IMR-90 (cell line): ENCODE data around the gene UBE2B. TPM values are rescaled to one million over a fixed set of nuclear protein-coding genes. Genes with fewer than 3 reads are reported as not detected.
"Not testable (repeated sequence)": the region's sequence is repeated elsewhere in the genome, so short reads cannot be mapped to it uniquely, and the experiment has no call there.

Experiments used
- ATAC-seq: fragments of 200-7000 bp; cut with Tn5 transposase; 2 replicates; pipeline ENCODE4 v1.9.1; 2020; ENCODE audit warnings: low read depth, mild to moderate bottlenecking, moderate library complexity
- BruUV-seq: library from RNA; stranded (reverse); fragments of 400-500 nt; replicated peaks from 2 replicates; lab custom pipeline; 2021; lab: Mats Ljungman, UMichigan
- CTCF ChIA-PET: fragments of 300-600 bp; formaldehyde crosslinking; extraction: SDS; loops from one replicate; lab custom pipeline; 2021; ENCODE audit warnings: antibody characterized with exemption; lab: Yijun Ruan, JAX
- POLR2A ChIA-PET: fragments of 300-600 bp; sonication (Branson Sonifier 250); formaldehyde crosslinking; loops from one replicate; lab custom pipeline; 2022; ENCODE audit warnings: antibody characterized with exemption; ENCODE audit not compliant: unreplicated experiment; lab: Charles Lee
- DNase-seq: peaks from one replicate; pipeline ENCODE4 v3.0.0; 2013
- H2AFZ ChIP-seq: replicated peaks from 2 replicates; pipeline ENCODE3; 2013; ENCODE audit warnings: low read length, mild to moderate bottlenecking; ENCODE audit not compliant: poor library complexity
- H2AK5ac ChIP-seq: 2 replicates; pipeline ENCODE4 v1.6.1; 2013; ENCODE audit warnings: low read depth, low read length, inconsistent platforms
- H2AK9ac ChIP-seq: replicated peaks from 2 replicates; pipeline ENCODE3; 2013; ENCODE audit warnings: mild to moderate bottlenecking, low read depth, low read length, moderate library complexity; ENCODE audit not compliant: poor library complexity
- H2BK120ac ChIP-seq: 2 replicates; pipeline ENCODE4 v1.6.1; 2013; ENCODE audit warnings: low read depth, low read length, inconsistent platforms
- H2BK15ac ChIP-seq: 3 replicates; pipeline ENCODE4 v1.6.1; 2013; ENCODE audit warnings: low read depth, low read length, inconsistent platforms
- H2BK20ac ChIP-seq: 2 replicates; pipeline ENCODE4 v1.6.1; 2013; ENCODE audit warnings: low read depth, mild to moderate bottlenecking, inconsistent platforms, low read length, moderate library complexity
- H2BK5ac ChIP-seq: 2 replicates; pipeline ENCODE4 v1.6.1; 2013; ENCODE audit warnings: mild to moderate bottlenecking, low read depth, low read length, inconsistent platforms; ENCODE audit not compliant: poor library complexity, severe bottlenecking
- H3K14ac ChIP-seq: replicated peaks from 2 replicates; pipeline ENCODE4 v1.6.1; 2013; ENCODE audit warnings: low read depth, low read length, inconsistent platforms
- H3K18ac ChIP-seq: 2 replicates; pipeline ENCODE4 v1.6.1; 2013; ENCODE audit warnings: low read depth, low read length, control low read depth
- H3K23ac ChIP-seq: 2 replicates; pipeline ENCODE4 v1.6.1; 2013; ENCODE audit warnings: low read depth, low read length, inconsistent platforms
- H3K27ac ChIP-seq: 2 replicates; pipeline ENCODE4 v1.5.1; 2013; ENCODE audit warnings: mild to moderate bottlenecking, control low read depth, low read length; ENCODE audit not compliant: insufficient read depth
- H3K27me3 ChIP-seq: 2 replicates; pipeline ENCODE4 v1.6.1; 2013; ENCODE audit warnings: low read length; ENCODE audit not compliant: control insufficient read depth, insufficient read depth
- H3K36me3 ChIP-seq: 2 replicates; pipeline ENCODE4 v1.6.1; 2013; ENCODE audit warnings: low read length, mixed read lengths; ENCODE audit not compliant: control insufficient read depth, insufficient read depth
- H3K4ac ChIP-seq: 2 replicates; pipeline ENCODE4 v1.6.1; 2013; ENCODE audit warnings: low read depth, low read length, inconsistent platforms
- H3K4me1 ChIP-seq: 2 replicates; pipeline ENCODE4 v1.6.1; 2013; ENCODE audit warnings: low read length, mixed read lengths; ENCODE audit not compliant: control insufficient read depth, insufficient read depth
- H3K4me2 ChIP-seq: 2 replicates; pipeline ENCODE4 v1.6.1; 2013; ENCODE audit warnings: low read depth, mild to moderate bottlenecking, control low read depth, low read length, moderate library complexity
- H3K4me3 ChIP-seq: 2 replicates; pipeline ENCODE4 v1.5.1; 2013; ENCODE audit warnings: low read depth, mild to moderate bottlenecking, control low read depth, low read length, moderate library complexity; ENCODE audit not compliant: insufficient read depth
- H3K56ac ChIP-seq: 2 replicates; pipeline ENCODE4 v1.6.1; 2013; ENCODE audit warnings: low read length, inconsistent platforms; ENCODE audit not compliant: insufficient read depth; ENCODE audit errors: extremely low read depth
- H3K79me1 ChIP-seq, 2 experiments: 2 replicates each; pipeline ENCODE4 v1.6.1; 2013; ENCODE audit warnings: low read length in 2 of 2, inconsistent platforms in 1 of 2, low read depth in 1 of 2
- H3K9ac ChIP-seq: 2 replicates; pipeline ENCODE4 v1.6.1; 2013; ENCODE audit warnings: low read depth, low read length, control low read depth
- H3K9me1 ChIP-seq: 2 replicates; pipeline ENCODE4 v1.6.1; 2013; ENCODE audit warnings: low read length, inconsistent platforms; ENCODE audit not compliant: insufficient read depth
- H3K9me3 ChIP-seq: 2 replicates; pipeline ENCODE4 v1.6.1; 2013; ENCODE audit warnings: low read length; ENCODE audit not compliant: control insufficient read depth, insufficient read depth
- H4K20me1 ChIP-seq: 2 replicates; pipeline ENCODE4 v1.6.1; 2013; ENCODE audit warnings: low read length, inconsistent platforms; ENCODE audit not compliant: insufficient read depth
- H4K5ac ChIP-seq: 2 replicates; pipeline ENCODE4 v1.6.1; 2013; ENCODE audit warnings: mild to moderate bottlenecking, low read depth, low read length, control low read depth
- H4K8ac ChIP-seq, 2 experiments: 2 replicates each; pipeline ENCODE4 v1.6.1; 2013; ENCODE audit warnings: low read depth in 2 of 2, low read length in 2 of 2, control low read depth in 1 of 2, inconsistent platforms in 1 of 2
- H4K91ac ChIP-seq: 2 replicates; pipeline ENCODE4 v1.6.1; 2013; ENCODE audit warnings: low read depth, low read length, inconsistent platforms; ENCODE audit not compliant: insufficient read depth
- FOS ChIP-seq: fragments of 150-350 bp; IDR thresholded peaks from 2 replicates; pipeline ENCODE4 v1.6.1; 2016; ENCODE audit warnings: low read depth, low read length
- SMC3 ChIP-seq: fragments of 150-350 bp; IDR thresholded peaks from 2 replicates; pipeline ENCODE4 v1.6.1; 2016; ENCODE audit warnings: low read depth, mild to moderate bottlenecking, antibody characterized with exemption, low read length, moderate library complexity
- WGBS, 2 experiments: methylation state at CpG; one replicate each; pipeline versions ENCODE4 v1.1.5 to v1.1.7; 2013; ENCODE audit warnings: missing lambda C conversion rate in 2 of 2; ENCODE audit not compliant: insufficient read length in 1 of 2; ENCODE audit errors: extremely low coverage in 2 of 2; 5-methylcytosine and 5-hydroxymethylcytosine counted together
- dilution Hi-C: fragments of 300-500 bp; cut with HindIII; formaldehyde crosslinking; loops from one replicate; pipeline ENCODE4 v1.14.3; 2018; ENCODE audit warnings: low sequenced_read_pairs; ENCODE audit not compliant: unreplicated experiment
- in situ Hi-C: fragments of 300-500 bp; cut with MboI; formaldehyde crosslinking; loops from 3 replicates; pipeline ENCODE4 v1.14.3; 2019; ENCODE audit warnings: low sequenced_read_pairs, inconsistent platforms, mixed read lengths
- intact Hi-C: fragments of 100-400 bp; cut with micrococcal nuclease; formaldehyde crosslinking; loops from 2 replicates; pipeline ENCODE4 v1.10.0; 2022
- polyA plus RNA-seq, 3 experiments: library from polyadenylated mRNA; depleted of rRNA; stranded (reverse); fragments of >200 nt; gene quantifications; 2 replicates each; pipeline ENCODE4 v1.2.3, GENCODE V29; 2012; ENCODE audit warnings: low replicate concordance in 1 of 3
- total RNA-seq: library from RNA; depleted of rRNA; stranded (reverse); fragments of >200 nt; gene quantifications from 2 replicates; pipeline ENCODE4 v1.2.3, GENCODE V29; 2012

The UBE2B gene
- total and polyA plus RNA-seq, 2 of the 4 experiments (the other 2 are of a cell fraction): 6.3 to 46.0 TPM

DNA sequence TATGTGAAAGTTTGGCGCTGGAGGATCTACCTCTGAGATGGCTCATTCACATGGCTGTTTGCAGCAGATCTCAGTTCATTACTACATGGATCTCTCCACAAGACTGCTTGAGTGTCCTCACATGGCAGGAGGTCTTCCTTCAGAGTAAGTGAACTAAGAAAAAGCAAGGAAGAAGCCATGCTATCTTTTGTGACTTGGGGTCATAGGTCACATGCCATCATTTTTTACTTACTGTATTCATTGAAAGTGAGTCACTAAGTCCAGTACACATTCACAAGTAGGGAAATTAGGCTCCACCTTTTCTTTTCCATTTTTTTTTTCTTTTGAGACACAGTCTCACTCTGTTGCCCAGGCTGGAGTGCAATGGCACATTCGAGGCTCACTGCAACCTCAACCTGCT lies 49.0 kb downstream of the UBE2B start:
- Histone ChIP-seq H3K18ac (no peak overlapping the region), H4K5ac (no peak overlapping the region), H3K9me3 (peaks cover 4% of the 10 kb centered on the region; the same call in 1 of the 2 replicates), H3K27ac (no peak overlapping the region), H2AK9ac (no peak overlapping the region), H2AK5ac (no peak overlapping the region), H3K4me3 (no peak overlapping the region), H3K4ac (no peak overlapping the region), H3K36me3 (no peaks in the 10 kb centered on the region), H3K79me1 (no peaks in the 10 kb centered on the region), H3K14ac (no peak overlapping the region), H3K27me3 (no peaks in the 10 kb centered on the region), H2BK20ac (no peak overlapping the region), H3K56ac (no peak overlapping the region), H3K4me2 (no peak overlapping the region), H2BK120ac (no peak overlapping the region), H2BK15ac (no peak overlapping the region), H3K4me1 (no peaks in the 10 kb centered on the region; the same call in 1 of the 2 replicates), H2BK5ac (no peak overlapping the region), H2AFZ (no peak overlapping the region), H4K91ac (no peak overlapping the region), H3K9ac (no peak overlapping the region), H3K9me1 (no peaks in the 10 kb centered on the region), H3K23ac (no peak overlapping the region), H4K8ac (no peak overlapping the region), H4K20me1 (no peaks in the 10 kb centered on the region)
- ChIA-PET POLR2A (no interaction called here), CTCF (no interaction called here)
- WGBS, 2 experiments: 100% methylated on average over 1 of the region's 2 CpGs; no CpG with 5 or more reads in 1 of the 2 experiments
- intact Hi-C loops: no loop called here
- BruUV-seq: no TSS peak
- DNase-seq: peak; percentile 70
- dilution Hi-C loops: no loop called here
- ATAC-seq: peak; percentile 81
- TF ChIP-seq FOS: no peak
- TF ChIP-seq SMC3: no peak
- in situ Hi-C loops: no loop called here

DNA sequence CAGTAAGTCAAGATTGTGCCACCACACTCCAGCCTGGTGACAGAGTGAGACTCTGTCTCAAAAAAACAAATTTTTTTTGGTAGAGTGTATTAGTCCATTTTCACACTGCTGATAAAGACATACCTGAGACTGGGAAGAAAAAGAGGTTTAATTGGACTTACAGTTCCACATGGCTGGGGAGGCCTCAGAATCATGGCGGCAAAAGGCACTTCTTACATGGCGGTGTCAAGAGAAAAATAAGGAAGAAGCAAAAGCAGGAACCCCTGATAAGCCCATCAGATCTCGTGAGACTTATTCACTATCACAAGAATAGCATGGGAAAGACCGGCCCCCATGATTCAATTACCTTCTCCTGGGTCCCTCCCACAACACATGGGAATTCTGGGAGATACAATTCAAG lies 49.7 kb downstream of the UBE2B start:
- H3K79me1 ChIP-seq, intact Hi-C loops, DNase-seq, H3K27me3 ChIP-seq, H3K56ac ChIP-seq, H3K4me2 ChIP-seq, H2BK5ac ChIP-seq, H4K91ac ChIP-seq, H2AFZ ChIP-seq, H2BK20ac ChIP-seq, H3K4me1 ChIP-seq, H3K9me1 ChIP-seq, H3K27ac ChIP-seq, BruUV-seq, H3K9me3 ChIP-seq, H4K5ac ChIP-seq, H4K20me1 ChIP-seq, H3K4me3 ChIP-seq, H3K36me3 ChIP-seq, H4K8ac ChIP-seq, H2AK9ac ChIP-seq, H3K18ac ChIP-seq, H2BK120ac ChIP-seq, CTCF ChIA-PET, H3K4ac ChIP-seq, ATAC-seq, H2AK5ac ChIP-seq, H3K23ac ChIP-seq, H3K14ac ChIP-seq, in situ Hi-C loops, H3K9ac ChIP-seq, POLR2A ChIA-PET, dilution Hi-C loops, H2BK15ac ChIP-seq: not testable (repeated sequence)
- no CpG with 5 or more reads among the region's 4 CpGs for WGBS, 2 experiments
